GM19463 (cell line): ENCODE measurements around the gene OTULIN.

Source experiments
- ATAC-seq: cut with Tn5 transposase; IDR thresholded peaks from one replicate; pipeline ENCODE4 v1.9.1; 2021; ENCODE audit warnings: mild to moderate bottlenecking, moderate library complexity; ENCODE audit not compliant: unreplicated experiment

Gene OTULIN

DNA sequence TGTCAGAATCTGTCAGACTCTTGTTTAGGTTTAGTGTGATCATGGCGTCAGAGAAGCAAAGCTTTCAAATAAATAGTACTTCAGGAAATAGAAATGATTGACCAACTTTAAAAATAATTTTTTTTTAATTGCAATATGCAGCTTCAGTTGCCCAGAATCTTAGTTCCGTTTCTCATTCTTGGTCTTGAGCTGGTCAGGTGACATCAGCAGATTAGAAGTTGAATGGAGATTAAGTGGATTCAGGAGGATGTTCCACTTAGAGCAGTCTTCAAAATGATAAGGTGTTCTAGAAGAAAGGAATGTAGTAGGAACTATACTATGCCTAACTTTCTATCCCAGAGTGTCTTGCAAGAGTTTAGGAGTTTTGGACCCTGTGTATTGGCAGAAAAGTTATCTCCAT, 30.6 kb downstream of the OTULIN start:
- no peak for ATAC-seq

GRCh38 chr5:14696057-14696456, 31.5 kb downstream of the OTULIN start:
- no peak for ATAC-seq

- ATAC-seq: no peak
These were observed 32.3 kb downstream of the OTULIN start for GRCh38 chr5:14696851-14697250.

- ATAC-seq: no peak
These were observed 34.0 kb downstream of the OTULIN start for GRCh38 chr5:14698495-14698894.

DNA sequence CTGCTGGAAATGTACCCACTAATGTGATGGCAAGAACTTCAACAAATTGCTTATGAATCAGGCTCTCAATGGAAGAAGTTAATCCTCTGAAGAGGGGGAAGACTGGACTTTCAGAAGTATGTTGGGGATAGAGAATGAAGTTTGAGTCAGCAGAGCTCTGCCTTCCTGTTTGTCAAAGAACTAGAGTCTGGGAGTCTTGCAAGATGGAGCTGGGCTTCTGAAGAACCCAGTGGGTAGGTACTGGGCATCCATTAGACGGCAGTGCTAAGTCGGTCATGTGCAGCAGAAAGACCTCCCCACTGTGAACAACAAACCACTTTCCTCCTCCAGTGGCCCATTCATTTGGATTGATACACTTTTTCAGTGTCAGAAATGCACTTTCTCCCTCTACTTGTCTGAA, 34.6 kb downstream of the OTULIN start:
- ATAC-seq: no peak

DNA sequence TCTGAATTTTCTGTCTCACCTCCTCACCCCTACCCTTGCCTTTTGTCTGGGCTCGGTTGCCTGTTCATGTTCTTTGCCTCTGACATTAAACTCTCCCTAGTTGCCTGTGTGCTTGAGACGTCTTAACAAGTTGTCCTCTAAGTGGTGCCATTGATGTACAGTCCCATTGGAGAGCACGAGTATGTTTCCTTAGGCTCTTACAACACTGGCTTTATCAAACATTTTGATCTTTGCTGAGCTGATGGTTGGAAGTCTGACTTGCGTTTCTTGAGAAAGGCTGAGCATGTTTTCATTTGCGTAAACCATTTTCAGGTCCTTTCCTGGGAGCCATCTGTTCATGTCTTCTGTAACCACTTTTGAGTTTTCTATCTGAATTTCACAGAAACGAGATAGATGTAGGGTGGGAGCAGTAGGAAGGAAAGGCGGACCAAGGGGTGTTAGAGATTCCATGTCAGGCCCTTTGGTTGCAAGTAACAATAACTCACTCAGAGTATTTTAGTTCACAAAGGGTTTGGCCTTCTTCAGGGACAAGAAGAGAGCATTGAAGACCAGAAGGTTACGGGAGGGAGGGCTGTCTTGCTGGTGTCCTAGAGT, 35.4 kb downstream of the OTULIN start:
- no peak for ATAC-seq

GRCh38 chr5:14700478-14701436, 36.2 kb downstream of the OTULIN start:
- ATAC-seq: no peak

DNA sequence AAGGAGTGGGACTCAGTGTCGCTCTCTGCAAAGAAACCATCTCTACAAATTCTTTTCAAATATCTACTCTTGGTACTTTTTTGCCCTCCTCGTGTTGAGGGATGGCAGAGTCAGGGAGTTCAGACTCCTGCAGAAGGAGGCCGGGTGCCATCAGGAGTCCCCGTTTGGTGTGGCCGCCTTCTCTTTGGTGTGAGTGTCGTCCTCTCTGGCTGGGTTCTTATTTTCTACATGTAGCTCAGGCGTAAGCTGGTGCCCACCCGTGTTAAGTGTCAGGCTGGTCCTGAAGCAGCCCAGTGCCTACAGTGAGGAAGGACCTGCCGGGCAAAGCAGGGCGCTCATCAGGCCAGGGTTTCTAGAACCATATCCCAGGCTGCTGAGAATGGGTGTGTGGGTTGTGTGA, 37.0 kb downstream of the OTULIN start:
- no peak for ATAC-seq

DNA sequence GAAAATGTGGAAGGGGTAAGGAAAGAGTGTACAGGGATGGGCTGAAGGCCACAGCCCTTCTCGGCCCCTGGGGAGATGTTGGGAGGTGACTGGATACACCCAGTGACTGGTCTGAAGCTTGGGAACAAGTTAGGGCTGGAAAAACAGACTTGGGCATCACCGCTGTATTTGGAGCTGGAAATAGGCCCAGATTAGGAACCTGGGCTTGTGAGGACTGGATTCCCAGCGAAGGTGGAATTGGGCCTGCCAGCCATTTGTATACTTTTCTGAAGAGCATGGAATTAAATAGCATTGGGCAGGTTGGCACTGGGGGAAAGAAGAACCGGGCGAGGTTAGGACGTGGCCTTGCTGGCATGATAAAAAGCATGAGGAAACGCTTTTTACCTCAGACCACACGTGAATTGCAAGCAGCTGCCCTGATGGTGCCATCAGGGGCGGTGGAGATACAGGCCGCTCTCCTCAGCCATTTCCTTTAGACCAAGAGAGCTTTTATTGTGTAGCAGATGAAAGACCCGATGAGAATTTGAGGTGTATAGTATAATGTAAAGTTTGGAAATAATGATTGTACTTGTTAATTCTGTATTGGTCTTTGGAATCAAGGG, 37.8 kb downstream of the OTULIN start:
- no peak for ATAC-seq

- ATAC-seq: no peak
These were observed 41.0 kb downstream of the OTULIN start for GRCh38 chr5:14705556-14705955.

GRCh38 chr5:14706615-14707021, 42.1 kb downstream of the OTULIN start:
- ATAC-seq: no peak

DNA sequence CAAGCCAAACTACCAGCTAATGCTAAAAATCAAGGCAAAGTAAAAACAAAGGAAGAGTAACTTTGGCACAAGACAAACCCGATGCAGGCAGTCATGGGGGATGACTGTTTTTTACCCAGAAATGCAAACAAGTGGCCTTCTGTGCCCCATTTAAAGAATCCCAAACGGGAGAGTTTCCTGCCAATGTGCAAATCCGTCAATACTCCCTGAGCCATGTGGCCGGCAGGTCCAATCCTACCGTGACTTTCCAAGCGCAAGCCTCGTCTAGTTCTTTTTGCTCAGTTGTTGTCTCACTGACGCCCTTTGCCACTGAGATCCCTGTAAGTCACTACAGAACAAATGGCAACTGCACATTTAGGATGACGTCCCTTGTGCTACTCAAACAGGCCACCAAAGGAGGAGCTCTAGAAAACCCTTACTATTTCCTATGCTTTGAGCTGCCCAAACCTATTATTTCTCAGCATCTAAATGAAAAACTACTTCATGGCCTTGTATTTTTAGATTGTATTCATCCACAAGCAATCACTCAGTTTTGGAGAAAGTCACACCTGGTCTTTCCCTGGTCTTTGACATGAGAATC, 43.4 kb downstream of the OTULIN start:
- ATAC-seq: no peak

DNA sequence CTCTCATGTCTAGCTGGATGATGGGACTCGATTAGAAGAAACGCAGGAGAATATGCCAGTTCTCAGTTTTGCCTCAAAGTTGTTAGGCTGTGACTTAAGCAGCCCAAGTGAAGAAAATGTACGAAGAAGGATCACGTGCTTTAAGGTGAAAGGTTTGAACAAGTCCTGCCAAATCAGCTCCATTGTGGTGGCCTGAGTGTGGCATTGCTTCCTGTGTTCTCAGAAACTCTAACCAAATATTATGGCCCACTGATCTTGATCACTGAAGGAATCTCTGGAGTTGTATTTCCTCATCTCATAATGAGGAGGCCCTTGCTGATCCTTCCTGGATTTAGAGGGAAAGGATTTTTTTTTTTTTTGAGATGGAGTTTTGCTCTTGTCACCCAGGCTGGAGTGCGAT, 44.0 kb downstream of the OTULIN start:
- ATAC-seq: no peak

- ATAC-seq: no peak
These were observed 45.9 kb downstream of the OTULIN start for GRCh38 chr5:14710313-14710994.

- ATAC-seq: no peak
These were observed 47.6 kb downstream of the OTULIN start for GRCh38 chr5:14712131-14712530.

DNA sequence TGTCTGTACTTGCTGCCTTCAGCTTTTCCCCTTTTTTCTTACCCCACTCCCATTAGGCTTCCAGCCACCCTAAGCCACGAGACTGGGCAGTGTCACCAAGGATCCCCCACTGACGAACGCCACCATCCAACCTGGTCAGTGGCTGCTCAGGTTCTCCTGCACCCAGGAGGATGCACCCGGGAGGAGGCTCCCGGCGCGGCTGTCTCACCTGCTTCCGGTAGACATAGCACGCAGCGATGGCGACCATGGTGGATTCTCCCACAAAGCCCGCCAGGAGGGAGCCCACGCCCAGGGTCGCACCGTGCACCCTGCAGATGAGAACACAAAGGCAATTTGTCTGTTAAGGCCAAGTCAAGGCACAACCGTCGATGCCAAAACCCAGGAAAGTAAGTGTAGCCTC, 48.1 kb downstream of the OTULIN start:
- no peak for ATAC-seq

GRCh38 chr5:14713476-14714390, 49.2 kb downstream of the OTULIN start:
- ATAC-seq: no peak

GRCh38 chr5:14714706-14715105, 50.2 kb downstream of the OTULIN start:
- ATAC-seq: no peak

DNA sequence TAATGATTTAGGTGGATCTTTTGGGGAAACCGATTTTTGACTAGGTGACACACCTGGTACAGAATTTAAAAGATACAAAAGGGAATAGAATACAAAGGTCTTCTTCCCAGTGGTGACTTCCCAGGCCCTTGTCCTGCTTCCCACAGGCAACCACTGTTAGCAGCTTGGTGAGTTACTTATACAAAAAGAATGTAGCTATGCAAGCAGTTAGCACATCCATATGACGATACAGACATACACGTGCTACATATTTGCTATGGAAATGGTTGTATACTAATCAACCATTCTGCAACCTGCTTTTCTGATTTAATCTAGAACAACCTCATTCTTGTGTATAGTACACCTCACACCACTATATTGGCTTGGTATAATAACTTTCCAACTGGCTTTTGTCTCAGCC, 51.0 kb downstream of the OTULIN start:
- ATAC-seq: no peak
